Measurements from ENCODE around the gene SLIT3.

DNA sequence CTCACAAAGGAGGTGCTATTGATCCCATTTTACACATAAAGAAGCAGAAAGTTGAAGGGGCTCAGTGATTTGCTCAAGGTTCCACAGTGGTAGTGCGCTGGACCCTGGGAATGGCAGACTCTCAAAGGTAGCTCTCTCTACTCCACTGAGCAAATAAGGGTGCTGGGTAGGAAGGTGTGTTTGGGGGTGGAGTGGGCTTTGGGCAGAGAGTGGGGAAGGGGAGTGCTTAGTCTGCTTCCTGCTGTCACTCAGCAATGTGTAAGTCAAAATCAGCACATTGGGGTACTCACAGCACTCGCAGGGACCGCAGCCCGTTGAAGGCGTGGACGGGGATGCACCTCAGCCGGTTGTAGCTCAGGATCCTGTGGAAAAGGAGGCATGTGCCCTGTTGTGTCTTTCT, 579.0 kb downstream of the SLIT3 start:
- TF ChIP-seq, protein P1, sequence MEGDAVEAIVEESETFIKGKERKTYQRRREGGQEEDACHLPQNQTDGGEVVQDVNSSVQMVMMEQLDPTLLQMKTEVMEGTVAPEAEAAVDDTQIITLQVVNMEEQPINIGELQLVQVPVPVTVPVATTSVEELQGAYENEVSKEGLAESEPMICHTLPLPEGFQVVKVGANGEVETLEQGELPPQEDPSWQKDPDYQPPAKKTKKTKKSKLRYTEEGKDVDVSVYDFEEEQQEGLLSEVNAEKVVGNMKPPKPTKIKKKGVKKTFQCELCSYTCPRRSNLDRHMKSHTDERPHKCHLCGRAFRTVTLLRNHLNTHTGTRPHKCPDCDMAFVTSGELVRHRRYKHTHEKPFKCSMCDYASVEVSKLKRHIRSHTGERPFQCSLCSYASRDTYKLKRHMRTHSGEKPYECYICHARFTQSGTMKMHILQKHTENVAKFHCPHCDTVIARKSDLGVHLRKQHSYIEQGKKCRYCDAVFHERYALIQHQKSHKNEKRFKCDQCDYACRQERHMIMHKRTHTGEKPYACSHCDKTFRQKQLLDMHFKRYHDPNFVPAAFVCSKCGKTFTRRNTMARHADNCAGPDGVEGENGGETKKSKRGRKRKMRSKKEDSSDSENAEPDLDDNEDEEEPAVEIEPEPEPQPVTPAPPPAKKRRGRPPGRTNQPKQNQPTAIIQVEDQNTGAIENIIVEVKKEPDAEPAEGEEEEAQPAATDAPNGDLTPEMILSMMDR (IDR thresholded peaks at IDR 0.05), result no peak
- TF ChIP-seq POLR2A (IDR thresholded peaks at IDR 0.05), result no peak
- no peak for TF ChIP-seq POLR2AphosphoS5 (IDR thresholded peaks at IDR 0.05)

Measured in breast epithelium (tissue), 3 donors.